Adrenal gland (tissue), 12 donors: ENCODE measurements around the gene HEXIM2. TPM values are rescaled to one million over a fixed set of nuclear protein-coding genes. Genes with fewer than 3 reads are reported as not detected.
A peak's percentile ranks its signal among the peaks of the same experiment; 100 is the strongest.

Experiments
- DNase-seq, 7 donors: peaks; one replicate each; pipeline ENCODE4 v3.0.0-alpha.2; 2019 to 2020
- H3K27ac ChIP-seq, 5 donors: fragments of 200-600 bp; sonication (generic) in 4 of 5; 1 replicate in 3 of 5; 2 replicates in 2 of 5; pipeline versions ENCODE4 v1.5.1 to v1.8.0; 2016 to 2020; ENCODE audit warnings: mild to moderate bottlenecking in 1 of 5
- H3K27me3 ChIP-seq: fragments of 200-600 bp; 2 replicates; pipeline ENCODE4 v1.8.0; 2021
- H3K36me3 ChIP-seq, 2 donors: fragments of 200-600 bp; replicated peaks in 1 of 2; 1 replicate in 1 of 2; 2 replicates in 1 of 2; pipeline versions ENCODE4 v1.5.1 to v1.8.0; 2018 to 2022
- H3K4me1 ChIP-seq, 2 donors: fragments of 200-600 bp; replicated peaks in 1 of 2; 1 replicate in 1 of 2; 2 replicates in 1 of 2; pipeline versions ENCODE4 v1.5.1 to v1.8.0; 2018 to 2021
- H3K4me3 ChIP-seq, 4 donors: fragments of 200-600 bp; sonication (generic) in 3 of 4; one replicate each; pipeline ENCODE4 v1.5.1; 2016 to 2018
- H3K9me3 ChIP-seq, 3 donors: fragments of 200-600 bp; sonication (generic) in 1 of 3; replicated peaks in 1 of 3; 1 replicate in 2 of 3; 2 replicates in 1 of 3; pipeline versions ENCODE4 v1.5.1 to v1.8.0; 2016 to 2021
- CTCF ChIP-seq, 6 experiments: fragments of 450-650 bp in 4 of 6; fragments of 200-600 bp in 2 of 6; sonication (generic) in 1 of 6; IDR thresholded peaks; 1 replicate in 5 of 6; 2 replicates in 1 of 6; pipeline versions ENCODE4 v1.5.1 to v1.8.0; 2016 to 2021; ENCODE audit warnings: antibody characterized with exemption in 6 of 6, mild to moderate bottlenecking in 2 of 6, moderate library complexity in 1 of 6
- POLR2A ChIP-seq, 2 donors: fragments of 450-650 bp; IDR thresholded peaks; one replicate each; pipeline ENCODE4 v1.6.1; 2017; ENCODE audit warnings: antibody characterized with exemption in 2 of 2, mild to moderate bottlenecking in 2 of 2, moderate library complexity in 1 of 2
- WGBS, 4 donors: extraction: QIAGEN DNeasy Blood & Tissue Kit in 2 of 4; methylation state at CpG; one replicate each; pipeline versions ENCODE4 v1.1.5 to v1.1.7; 2013 to 2017; 5-methylcytosine and 5-hydroxymethylcytosine counted together
- intact Hi-C, 2 donors: fragments of 100-400 bp; cut with DNase I; formaldehyde crosslinking; loops; one replicate each; pipeline versions ENCODE4 v1.14.1 to v1.15.0; 2022 to 2023
- polyA plus RNA-seq, 3 donors: library from polyadenylated mRNA; stranded (reverse); fragments of 200-250 nt in 2 of 3; fragments of 350-450 nt in 1 of 3; fragmentation: Illumina TruSeq in 1 of 3; extraction: RNeasy Lipid Tissue Mini Kit (QIAGEN cat#74804) in 1 of 3; gene quantifications; one replicate each; pipeline ENCODE4 v1.2.3, GENCODE V29; 2013 to 2014
- total RNA-seq, 9 donors: library from RNA; depleted of rRNA in 4 of 9; stranded (reverse); fragments of >200 nt in 4 of 9; fragments of 120-200 nt in 1 of 9; fragmentation: NEBNext Ultra II Directional in 1 of 9; extraction: Animal tissue kit (Norgen Biotek cat#: 25700) in 1 of 9; gene quantifications; one replicate each; pipeline versions ENCODE4 v1.1.0 to v1.2.4, GENCODE V29; 2013 to 2023
- donor health status: healthy with polysubstance abuse.
- donor health status: Bipolar disorder and iron deficiency.
- donor health status: DM: yes; HTN: yes; CAD: no.
- donor health status: DM: no; HTN: no; CAD: no.
- donor health status: DM: no; HTN: no; CAD: no.
- donor health status: DM: yes; HTN: yes; CAD: no.

Gene HEXIM2
- total and polyA plus RNA-seq, 12 donors = 4.5 to 28.1 (median 15.9) TPM

- no peak for TF ChIP-seq POLR2A (IDR thresholded peaks at IDR 0.05)
- no peak for TF ChIP-seq CTCF (IDR thresholded peaks at IDR 0.05)
- Histone ChIP-seq H3K36me3 (no peaks in the 10 kb centered on the region), H3K27me3 (no peaks in the 10 kb centered on the region), H3K27ac (peak overlapping the region in 2 of 5 donors; percentile 77 to 89), H3K4me3 (no peak overlapping the region), H3K4me1 (peaks cover 43% of the 10 kb centered on the region in 2 donors), H3K9me3 (no peaks in the 10 kb centered on the region)
- WGBS, 4 donors = 93 to 99% (median 96%) methylated on average over 8 of the region's 8 CpGs
- intact Hi-C loops = no loop called here
- no peak for DNase-seq
Observed at GRCh38 chr17:45125509-45125908, 36.2 kb upstream of the HEXIM2 start.

DNA sequence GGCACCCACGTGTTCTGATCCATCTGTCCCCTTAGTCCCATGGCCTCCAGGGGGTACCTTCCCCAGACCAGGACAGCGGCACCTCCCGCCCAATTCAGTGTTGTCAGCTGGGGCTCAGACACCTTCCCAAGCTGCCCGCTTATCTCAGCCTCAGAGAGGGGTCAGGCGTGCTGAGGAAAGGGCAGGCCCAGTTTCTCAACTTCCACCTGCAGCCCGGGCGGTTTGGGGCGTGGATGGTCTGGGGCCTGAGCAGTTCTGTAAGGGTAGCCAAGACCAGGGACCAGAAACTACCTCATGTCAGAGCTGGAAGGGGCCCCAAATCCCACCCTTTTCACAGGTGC, 34.5 kb upstream of the HEXIM2 start:
- TF ChIP-seq POLR2A (IDR thresholded peaks at IDR 0.05) = no peak
- no peak for TF ChIP-seq CTCF (IDR thresholded peaks at IDR 0.05)
- intact Hi-C loops = loop anchor here in 1 of 2 donors (2.0 kb wide), 1 partner anchor 22 kb away; no protein-coding TSS in a partner anchor
- WGBS, 4 donors = 80 to 90% (median 87%) methylated on average over 2 to 8 of the region's 8 CpGs; no CpG with 5 or more reads in 1 of the 4 donors
- Histone ChIP-seq H3K36me3 (no peaks in the 10 kb centered on the region), H3K9me3 (no peaks in the 10 kb centered on the region), H3K4me1 (peaks cover 53% of the 10 kb centered on the region in 2 donors), H3K27ac (peak overlapping the region in 4 of 5 donors; percentile 81 to 98 (median 92)), H3K4me3 (no peak overlapping the region), H3K27me3 (no peaks in the 10 kb centered on the region)
- DNase-seq = no peak

DNA sequence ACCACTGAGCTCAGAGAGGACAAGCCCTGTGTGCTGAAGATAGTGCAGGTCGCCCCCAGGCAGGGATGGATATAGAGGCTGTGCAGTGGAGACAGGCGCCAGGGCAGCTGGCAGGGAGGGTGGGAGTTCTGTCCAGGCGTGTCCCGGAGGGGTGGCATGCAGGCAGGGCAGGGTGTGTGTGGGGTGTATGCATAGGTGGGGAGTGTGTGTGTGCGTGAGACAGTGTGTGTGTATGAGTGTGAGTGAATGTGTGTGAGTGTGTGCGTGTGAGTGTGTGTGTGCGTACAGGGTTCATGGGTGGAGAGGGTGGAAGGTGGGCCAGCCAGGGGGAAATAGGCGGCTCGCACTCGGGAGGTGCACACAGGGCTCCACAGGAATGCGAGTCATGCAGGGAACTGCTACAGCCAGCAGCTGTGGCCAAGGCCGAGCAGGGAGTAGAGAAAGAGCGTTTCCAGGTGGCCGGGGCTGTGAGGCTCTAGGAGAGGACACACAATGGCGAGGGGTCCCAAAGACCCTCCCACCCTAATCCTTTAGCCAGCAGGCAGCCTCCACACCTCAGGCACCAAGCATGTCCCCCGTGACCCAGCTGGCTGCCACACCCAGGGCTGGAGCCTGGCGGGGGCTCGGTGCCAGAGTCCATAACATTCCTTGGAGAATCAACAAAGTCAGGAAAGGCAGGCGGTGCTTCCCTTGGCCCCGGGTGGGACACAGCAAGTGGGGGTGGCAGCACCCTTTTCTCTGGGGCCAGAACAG, 34.0 kb upstream of the HEXIM2 start:
- TF ChIP-seq POLR2A (IDR thresholded peaks at IDR 0.05) (peak in 1 of 2 donors; percentile 42), CTCF (IDR thresholded peaks at IDR 0.05) (peak in 1 of 6 experiments; percentile 4)
- no peaks in the 10 kb centered on the region for H3K36me3 ChIP-seq
- 30 to 38% (median 35%) methylated on average over 16 to 20 of the region's 20 CpGs for WGBS, 4 donors
- H3K9me3 ChIP-seq = no peaks in the 10 kb centered on the region
- peak in 6 of 7 donors; percentile 71 to 79 (median 74) for DNase-seq
- no peaks in the 10 kb centered on the region for H3K27me3 ChIP-seq
- H3K4me3 ChIP-seq = no peak overlapping the region
- intact Hi-C loops = loop anchor here in 1 of 2 donors (2.0 kb wide), 1 partner anchor 23 kb away; no protein-coding TSS in a partner anchor
- H3K27ac ChIP-seq = peak overlapping the region; percentile 80 to 98 (median 87)
- peaks cover 53 to 54% of the 10 kb centered on the region in 2 donors for H3K4me1 ChIP-seq

- Histone ChIP-seq H3K9me3 (no peaks in the 10 kb centered on the region), H3K27ac (peak overlapping the region; percentile 80 to 98 (median 87)), H3K4me3 (no peak overlapping the region), H3K4me1 (peaks cover 53 to 58% of the 10 kb centered on the region in 2 donors), H3K27me3 (no peaks in the 10 kb centered on the region), H3K36me3 (no peaks in the 10 kb centered on the region)
- intact Hi-C loops = no loop called here
- no peak for DNase-seq
- 81 to 91% (median 85%) methylated on average over 5 of the region's 5 CpGs for WGBS, 4 donors
- TF ChIP-seq CTCF (IDR thresholded peaks at IDR 0.05) (no peak), POLR2A (IDR thresholded peaks at IDR 0.05) (no peak)
Observed at GRCh38 chr17:45128331-45128730, 33.3 kb upstream of the HEXIM2 start.
